GM19099 (cell line): ENCODE measurements around the gene PFN1.

Experiments used
- POLR2A ChIP-seq: IDR thresholded peaks from 3 replicates; pipeline ENCODE4 v1.6.1; 2011; ENCODE audit warnings: low read depth; ENCODE audit not compliant: insufficient read length; ENCODE audit errors: extremely low read depth

Gene PFN1

DNA sequence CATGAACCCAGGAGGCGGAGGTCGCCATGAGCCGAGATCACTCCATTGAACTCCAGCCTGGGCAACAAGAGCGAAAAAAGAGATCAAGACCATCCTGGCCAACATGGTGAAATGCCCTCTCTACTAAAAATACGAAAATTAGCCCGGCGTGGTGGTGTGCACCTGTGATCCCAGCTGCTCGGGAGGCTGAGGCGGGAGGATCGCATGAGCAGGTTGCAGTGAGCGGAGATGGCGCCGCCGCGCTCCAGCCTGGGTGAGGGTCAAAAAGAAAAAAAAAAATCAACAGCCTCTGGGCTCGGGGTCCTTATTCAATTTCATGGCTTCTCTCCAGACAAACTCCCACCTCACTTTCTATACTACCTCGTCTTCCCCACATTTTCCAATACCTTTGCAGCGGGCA, 19.4 kb downstream of the PFN1 start:
- TF ChIP-seq POLR2A: no peak

DNA sequence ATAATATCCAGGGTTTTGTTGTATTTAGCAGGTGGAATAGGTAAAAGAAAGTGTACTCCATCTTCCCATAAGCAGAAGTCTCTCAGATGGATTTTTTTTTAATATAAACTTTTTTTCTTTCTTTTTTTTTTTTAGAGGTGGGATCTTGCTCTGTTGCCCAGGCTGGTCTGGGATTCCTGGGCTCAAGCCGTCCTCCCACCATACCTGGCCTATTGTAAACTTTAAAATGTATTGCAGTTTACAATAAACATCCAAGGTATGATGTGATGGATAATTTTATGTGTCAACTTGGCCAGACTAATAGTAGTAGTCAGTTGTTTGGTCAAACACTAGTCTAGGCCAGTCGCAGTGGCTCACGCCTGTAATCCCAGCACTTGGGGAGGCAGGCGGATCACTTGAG, 27.0 kb downstream of the PFN1 start:
- no peak for TF ChIP-seq POLR2A

DNA sequence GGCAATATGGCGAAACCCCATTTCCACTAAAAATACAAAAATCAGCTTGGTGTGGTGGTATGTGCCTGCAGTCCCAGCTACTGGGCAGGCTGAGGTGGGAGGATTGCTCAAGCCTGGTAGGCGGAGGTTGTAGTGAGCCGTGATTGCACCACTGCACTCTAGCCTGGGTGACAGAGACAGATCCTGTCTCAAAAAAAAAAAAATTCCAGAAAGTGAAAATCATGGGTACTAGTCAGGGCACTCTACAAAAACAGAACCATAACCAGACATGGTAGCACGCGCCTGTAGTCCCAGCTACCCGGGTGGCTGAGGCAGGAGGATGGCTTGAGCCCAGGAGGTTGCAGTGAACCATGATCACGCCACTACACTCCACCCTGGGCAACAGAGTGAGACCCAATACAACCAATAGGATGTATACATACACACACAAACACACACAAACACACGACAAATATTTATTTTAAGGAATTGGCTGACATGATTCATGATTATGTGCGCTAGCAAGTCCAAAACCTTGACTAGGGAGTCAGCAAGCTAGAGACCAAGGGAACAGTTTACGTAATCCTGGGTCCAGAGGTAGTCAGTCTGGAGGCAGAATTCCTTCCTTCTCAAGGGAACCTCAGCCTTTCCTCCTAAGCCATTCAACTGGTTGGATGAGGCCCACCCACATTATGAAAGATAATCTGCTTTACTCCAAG, 27.8 kb downstream of the PFN1 start:
- TF ChIP-seq POLR2A: no peak

DNA sequence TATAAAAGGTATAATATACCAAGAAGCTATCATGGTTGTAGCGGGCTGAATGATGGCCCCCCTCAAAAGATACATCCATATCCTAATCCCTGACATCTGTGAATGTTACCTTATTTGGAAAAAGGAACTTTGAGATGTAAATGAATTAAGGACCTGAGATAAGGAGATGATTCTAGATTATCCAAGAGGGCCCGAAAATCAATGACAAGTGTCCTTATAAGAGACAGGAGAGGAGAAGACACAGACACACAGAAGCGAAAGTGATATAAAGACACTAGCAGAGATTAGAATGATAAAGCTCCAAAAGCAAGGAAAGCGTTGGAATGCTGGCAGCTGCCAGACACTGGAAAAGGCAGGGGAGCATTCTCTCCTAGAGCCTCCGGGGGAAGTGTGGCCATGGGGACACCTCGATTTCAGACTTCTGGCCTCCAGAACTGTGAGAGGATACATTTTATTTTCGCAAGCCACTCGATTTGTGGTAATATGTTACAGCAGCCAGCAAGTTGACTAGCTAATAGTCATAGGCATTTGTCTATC, 28.8 kb downstream of the PFN1 start:
- TF ChIP-seq POLR2A: no peak

DNA sequence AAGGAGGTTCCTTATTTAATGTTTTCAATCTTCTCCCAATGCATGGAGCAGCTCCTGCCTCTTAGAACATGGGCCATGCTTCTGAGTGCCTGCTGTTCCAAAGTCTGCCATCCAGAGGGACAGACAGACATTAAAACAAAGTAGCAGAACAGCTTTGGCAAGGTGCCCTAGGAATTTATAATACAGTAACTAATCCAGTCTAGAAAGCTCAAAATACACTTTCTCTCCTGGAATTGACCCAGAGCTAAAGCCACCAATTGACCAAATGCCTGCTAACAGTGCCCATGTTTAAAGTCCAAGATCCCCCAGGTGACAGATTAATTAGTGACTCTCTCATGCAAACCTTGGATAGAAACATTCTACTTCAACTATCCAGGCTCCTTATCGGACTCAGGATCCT, 34.3 kb downstream of the PFN1 start:
- no peak for TF ChIP-seq POLR2A

DNA sequence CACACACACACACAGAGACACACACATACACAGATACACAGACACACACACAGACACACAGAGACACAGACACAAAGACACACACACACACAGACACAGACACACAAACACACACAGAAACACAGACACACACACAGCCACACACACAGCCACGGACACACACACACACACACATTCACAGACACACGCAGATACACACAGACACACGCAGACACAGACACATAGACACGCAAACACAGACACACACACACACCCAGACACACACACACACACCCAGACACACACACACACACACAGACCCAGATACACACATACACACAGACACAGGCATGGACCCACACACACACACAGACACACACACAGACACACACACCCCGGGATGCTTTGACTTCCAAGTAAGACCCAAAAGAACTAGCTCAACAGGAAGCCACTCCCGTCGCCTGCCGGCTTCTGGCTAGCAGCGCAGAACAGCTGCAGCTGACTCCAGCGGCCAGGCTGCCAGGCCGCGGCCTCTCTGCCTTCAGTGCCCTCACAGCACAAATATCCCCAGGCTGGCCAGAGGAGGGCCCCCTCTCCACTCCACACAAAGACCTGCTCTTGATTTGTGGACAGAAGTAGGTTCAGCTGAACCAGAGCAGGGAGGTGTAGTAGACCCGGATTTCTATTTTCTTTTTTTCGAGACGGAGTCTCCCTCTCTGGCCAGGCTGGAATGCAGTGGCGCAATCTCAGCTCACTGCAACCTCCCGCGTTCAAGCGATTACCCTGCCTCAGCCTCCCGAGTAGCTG, 39.4 kb downstream of the PFN1 start:
- no peak for TF ChIP-seq POLR2A

DNA sequence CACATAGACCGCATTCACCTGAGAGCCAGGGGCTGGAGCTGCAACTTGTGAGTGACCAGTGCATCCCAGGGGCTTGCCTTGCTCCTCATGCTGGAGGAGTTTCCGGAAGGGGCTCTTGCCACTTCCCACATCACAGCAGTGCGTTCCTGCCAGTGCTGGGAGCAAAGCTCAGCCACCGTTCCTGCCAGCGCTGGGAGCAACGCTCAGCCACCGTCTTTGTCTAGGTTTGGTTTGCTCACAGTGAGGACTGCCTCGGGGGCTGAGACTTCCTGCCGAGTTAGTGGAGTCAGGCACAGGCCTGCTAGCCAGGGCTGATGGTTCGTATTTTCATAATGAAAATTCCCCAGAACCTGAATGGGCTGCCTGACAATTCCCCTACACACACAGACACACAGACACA, 40.0 kb downstream of the PFN1 start:
- TF ChIP-seq POLR2A: no peak

DNA sequence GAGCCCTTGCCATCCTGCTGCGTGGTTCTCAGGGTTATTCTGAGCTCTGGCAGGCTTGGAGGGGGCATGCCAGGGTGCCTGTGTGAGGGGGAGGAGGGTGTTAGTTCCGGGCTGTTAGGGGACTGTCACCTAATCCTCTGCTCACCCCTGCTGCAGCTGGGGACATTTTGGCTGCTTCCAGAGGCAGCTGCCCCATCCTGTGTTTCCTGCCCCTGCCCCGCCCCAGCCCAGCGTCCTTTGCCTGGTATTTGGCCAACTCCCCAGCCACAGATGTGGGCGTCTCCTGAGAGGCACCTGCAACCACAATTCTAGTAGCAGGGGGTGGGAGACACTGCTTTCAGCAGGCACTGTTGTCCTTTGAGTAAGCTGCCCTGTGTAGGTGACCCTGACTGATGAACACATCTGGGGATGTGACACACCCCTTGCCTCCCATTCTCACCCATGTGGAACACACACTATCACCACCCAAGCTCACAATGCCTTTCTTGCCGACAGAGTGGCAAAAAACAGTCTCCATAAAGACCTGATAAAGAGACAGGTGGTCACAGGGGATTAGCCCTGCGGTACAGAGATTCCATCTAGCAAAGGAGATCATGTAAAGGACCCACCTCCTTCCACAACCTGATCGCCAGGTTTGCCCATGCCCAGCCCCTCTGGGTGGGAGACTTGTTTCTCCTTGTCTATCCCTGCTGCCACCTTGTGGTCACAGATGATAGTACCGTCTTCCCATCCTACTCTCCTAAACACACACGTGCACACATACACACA, 45.1 kb downstream of the PFN1 start, which contains the start of gene CHRNE:
Gene CHRNE, minus strand, starts transcription at position 48 of the 768 bp plus-strand sequence. Its CDS starts 35 bp downstream, at position 13.
- no peak for TF ChIP-seq POLR2A

DNA sequence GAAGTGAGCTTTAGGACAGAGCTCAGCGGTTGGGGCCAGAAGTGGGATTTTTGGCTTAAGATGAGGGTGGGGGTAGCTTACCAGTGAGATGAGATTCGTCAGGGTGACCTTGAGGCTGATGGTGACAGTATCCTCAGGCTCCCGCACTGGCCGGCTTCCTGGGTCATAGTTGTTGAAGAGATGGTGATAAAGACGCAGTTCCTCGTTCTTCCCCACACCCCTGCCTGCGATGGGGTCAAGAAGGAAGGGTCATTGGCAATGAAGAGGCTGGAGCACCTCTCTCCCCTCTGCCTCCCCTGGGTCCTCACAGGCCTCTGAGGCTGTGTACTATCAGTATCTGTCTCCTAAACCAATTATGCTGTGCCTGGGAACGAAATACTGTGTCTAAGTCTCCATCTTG, 45.8 kb downstream of the PFN1 start:
- TF ChIP-seq POLR2A: no peak

DNA sequence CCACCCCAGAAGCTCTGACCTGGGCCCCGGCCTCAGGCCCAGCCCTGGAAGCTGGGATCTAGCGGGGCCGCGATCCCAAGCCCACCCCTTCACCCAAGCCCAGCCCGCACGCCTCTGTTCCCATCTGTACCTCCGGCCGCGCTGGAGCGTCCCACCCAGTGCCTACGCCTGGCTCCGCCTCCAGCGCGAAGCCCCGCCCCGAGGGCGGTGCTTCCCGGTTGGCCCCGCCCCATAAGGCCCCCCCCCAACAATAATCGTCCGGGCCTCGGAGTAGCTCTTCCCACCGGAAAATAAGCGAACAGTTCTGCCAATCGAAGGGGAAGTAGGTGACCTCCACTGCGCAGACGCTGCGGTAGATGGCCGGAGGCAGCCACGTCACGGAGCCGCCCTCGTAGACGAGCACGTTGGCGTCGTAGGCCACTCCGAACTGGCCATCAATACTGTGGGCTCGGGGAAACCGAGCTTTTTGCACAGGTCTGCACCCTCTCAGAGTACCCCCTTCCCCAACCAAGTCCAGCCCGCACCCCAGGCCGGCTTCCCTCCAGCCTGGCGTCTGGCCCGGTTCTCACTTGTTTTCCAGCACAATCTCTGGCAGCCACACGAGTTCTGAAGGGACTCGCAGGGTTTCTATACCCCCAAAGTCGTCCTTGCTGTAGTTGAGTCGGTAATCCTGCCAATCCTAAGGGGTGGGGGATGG, 46.5 kb downstream of the PFN1 start:
- TF ChIP-seq POLR2A: no peak

DNA sequence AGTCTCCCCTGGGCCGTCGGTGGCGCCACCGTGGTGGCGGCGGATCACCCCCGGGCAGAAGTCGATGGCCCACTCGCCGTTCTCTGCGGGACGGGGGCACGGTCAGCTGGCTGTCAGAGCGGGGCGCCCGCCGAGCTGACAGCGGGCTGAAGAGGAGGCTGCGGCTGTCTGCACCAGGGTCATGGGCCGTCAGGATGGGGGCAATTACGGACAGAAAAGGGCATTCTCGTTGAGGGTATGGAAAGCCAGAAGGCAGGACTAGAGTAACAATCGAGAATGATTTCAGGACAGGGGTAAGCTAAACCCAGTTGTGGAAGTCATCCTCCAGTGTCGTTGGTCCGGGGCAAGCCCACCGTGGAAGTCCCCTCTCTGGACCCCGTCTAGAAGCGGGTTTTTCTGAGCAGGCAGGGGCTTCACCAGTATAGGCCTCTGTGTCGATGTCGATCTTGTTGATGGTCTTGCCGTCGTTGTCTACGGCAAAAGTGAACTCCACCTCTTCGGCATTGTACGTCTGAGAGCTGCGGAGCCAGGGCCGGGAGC, 47.2 kb downstream of the PFN1 start:
- no peak for TF ChIP-seq POLR2A

DNA sequence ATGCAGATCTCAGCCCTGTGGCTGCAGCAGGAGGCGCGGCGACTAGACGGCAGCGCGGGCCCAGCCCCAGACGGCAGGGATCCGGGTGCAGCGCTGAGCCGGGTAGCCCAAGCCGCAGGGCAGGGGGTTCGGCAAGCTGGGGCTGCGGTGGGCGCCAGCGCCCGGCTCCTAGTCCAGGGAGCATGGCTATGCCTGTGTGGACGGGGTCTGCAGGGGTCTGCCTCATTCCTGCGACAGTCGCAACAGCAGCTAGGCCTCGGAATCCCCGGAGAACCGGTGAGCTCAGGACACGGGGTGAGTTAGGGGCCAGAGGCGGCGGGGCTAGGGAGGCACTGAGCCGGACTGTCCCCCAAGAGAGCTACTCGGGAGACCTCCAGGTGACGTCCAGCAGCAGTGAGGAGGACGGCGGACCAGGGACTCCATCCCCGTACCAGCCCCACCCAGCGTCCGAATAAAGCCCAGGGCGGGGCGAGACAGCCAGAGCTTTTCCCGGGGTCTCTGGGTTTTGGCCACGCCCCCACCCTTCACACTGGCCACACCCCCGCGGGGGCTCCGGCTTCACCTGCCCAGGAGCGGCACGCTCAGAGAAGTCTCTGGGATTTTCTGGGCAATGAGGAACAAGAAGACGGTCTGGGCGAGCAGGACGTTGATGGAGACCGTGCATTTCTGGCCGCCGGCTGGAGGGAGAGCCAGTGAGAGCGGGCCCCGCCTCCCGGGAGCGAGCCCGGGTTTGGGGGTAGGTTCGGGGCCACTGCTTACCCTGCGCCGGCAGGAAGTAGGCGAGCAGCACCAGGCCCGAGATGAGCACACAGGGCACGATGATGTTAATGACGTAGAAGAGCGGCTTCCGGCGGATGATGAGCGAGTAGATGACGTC, 47.9 kb downstream of the PFN1 start:
- no peak for TF ChIP-seq POLR2A
